SIG-M5 treated with dmso at 0.1 percent for 504 hours (cell line): ENCODE results near the gene SEC14L5.
A peak's percentile ranks its signal among the peaks of the same experiment; 100 is the strongest.
"Not testable (repeated sequence)": the region's sequence is repeated elsewhere in the genome, so short reads cannot be mapped to it uniquely, and the experiment has no call there.

Source experiments
- DNase-seq: peaks from one replicate; lab custom pipeline; 2025; ENCODE audit not compliant: unreplicated experiment; lab: John Stamatoyannopoulos, UW

Gene SEC14L5

GRCh38 chr16:4929619-4930018 is 28.5 kb upstream of the SEC14L5 start:
- not testable (repeated sequence) for DNase-seq

- DNase-seq, result no peak
Observed at GRCh38 chr16:4931381-4931780, 26.7 kb upstream of the SEC14L5 start.

- no peak for DNase-seq
Observed at GRCh38 chr16:4933433-4933832, 24.7 kb upstream of the SEC14L5 start.

- no peak for DNase-seq
Observed at GRCh38 chr16:4933871-4934395, 24.2 kb upstream of the SEC14L5 start.

- DNase-seq, result no peak
Observed at GRCh38 chr16:4934591-4934990, 23.5 kb upstream of the SEC14L5 start.

GRCh38 chr16:4935241-4935855 is 22.8 kb upstream of the SEC14L5 start:
- no peak for DNase-seq

- no peak for DNase-seq
Observed at GRCh38 chr16:4936181-4936990, 21.7 kb upstream of the SEC14L5 start.

- DNase-seq, result no peak
Observed at GRCh38 chr16:4936991-4937781, 20.9 kb upstream of the SEC14L5 start, which contains the start of gene PPL. Gene PPL, minus strand, starts transcription at chr16:4937148. Its CDS starts 103 bp downstream, at chr16:4937045.

- DNase-seq, result no peak
Observed at GRCh38 chr16:4937782-4938682, 20.1 kb upstream of the SEC14L5 start.

- DNase-seq, result no peak
Observed at GRCh38 chr16:4938683-4939030, 19.5 kb upstream of the SEC14L5 start.

GRCh38 chr16:4940719-4941118 is 17.4 kb upstream of the SEC14L5 start:
- no peak for DNase-seq

GRCh38 chr16:4942481-4942880 is 15.6 kb upstream of the SEC14L5 start:
- DNase-seq, result no peak

- peak; percentile 66 for DNase-seq
Observed at GRCh38 chr16:4944333-4945281, 13.5 kb upstream of the SEC14L5 start.

- peak; percentile 63 for DNase-seq
Observed at GRCh38 chr16:4945560-4946502, 12.3 kb upstream of the SEC14L5 start.

- DNase-seq, result no peak
Observed at GRCh38 chr16:4946917-4947316, 11.2 kb upstream of the SEC14L5 start.

- peak; percentile 92 for DNase-seq
Observed at GRCh38 chr16:4947722-4948503, 10.2 kb upstream of the SEC14L5 start.
